Inferior parietal cortex (tissue), 1 donor: ENCODE results near the gene GRK5.
"Not testable (repeated sequence)": the region's sequence is repeated elsewhere in the genome, so short reads cannot be mapped to it uniquely, and the experiment has no call there.

Experiments
- DNase-seq: peaks from one replicate; pipeline ENCODE4 v3.0.0-alpha.2; 2016; ENCODE audit errors: extremely low spot score

GRK5 gene

GRCh38 chr10:119420950-119421875 lies 213.8 kb downstream of the GRK5 start:
- no peak for DNase-seq

- DNase-seq = no peak
Measured at GRCh38 chr10:119421891-119422681, 214.7 kb downstream of the GRK5 start.

- no peak for DNase-seq
Measured at GRCh38 chr10:119422682-119423509, 215.5 kb downstream of the GRK5 start.

- DNase-seq = no peak
Measured at GRCh38 chr10:119423510-119424257, 216.3 kb downstream of the GRK5 start.

- no peak for DNase-seq
Measured at GRCh38 chr10:119424258-119424975, 217.0 kb downstream of the GRK5 start.

DNA sequence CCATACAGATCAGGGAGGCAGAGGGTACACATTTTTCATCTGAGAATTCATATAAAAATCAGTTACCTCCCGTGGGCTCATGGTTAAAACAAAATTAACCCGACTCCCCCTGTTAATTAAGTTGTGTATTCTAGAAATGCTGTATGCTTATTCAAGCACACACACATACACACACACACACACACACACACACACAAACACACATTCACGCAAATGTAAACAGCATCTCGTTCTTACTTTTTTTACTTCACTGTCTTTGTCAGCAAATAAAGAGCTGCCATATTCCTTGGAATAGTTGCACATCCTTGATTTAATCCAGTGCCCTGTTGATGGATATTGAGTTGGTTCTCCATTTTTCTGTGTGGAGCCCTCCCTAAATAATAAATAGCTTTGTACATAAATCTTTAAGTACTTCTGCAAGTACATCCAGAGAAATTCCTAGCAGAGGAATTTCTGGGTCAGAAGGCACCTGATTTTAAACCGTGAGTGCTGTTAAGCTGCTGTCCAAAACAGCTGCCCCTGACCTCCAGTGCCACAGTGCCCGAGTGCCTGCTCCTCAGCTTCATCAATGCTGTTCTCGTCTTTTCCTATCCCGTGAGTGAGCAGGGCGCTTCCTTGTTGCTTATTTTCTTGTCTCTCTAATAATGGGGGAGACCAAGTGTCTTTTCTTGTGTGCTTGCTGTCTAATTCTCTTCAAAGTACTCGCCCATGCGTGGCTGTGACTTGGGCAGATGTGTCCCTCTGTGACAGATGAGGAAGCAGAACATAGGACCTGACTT lies 217.9 kb downstream of the GRK5 start:
- no peak for DNase-seq

DNA sequence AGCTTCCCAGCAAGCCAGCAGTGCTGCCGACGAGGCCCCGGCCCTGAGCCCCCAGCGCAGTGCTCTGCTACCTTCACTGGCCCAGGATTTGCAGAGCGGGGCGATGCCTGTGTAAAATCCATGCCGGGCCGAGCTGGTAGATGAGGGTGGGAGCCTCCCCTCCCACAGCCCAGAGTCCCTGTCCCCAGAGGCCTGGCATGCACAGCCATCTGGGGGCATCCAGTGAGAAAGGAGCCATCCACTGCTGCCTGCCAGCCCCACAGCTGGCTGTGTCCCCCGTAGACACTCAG lies 218.5 kb downstream of the GRK5 start:
- DNase-seq = no peak

- DNase-seq = no peak
Measured at GRCh38 chr10:119426699-119427098, 219.3 kb downstream of the GRK5 start.

- no peak for DNase-seq
Measured at GRCh38 chr10:119427263-119427864, 220.0 kb downstream of the GRK5 start.

DNA sequence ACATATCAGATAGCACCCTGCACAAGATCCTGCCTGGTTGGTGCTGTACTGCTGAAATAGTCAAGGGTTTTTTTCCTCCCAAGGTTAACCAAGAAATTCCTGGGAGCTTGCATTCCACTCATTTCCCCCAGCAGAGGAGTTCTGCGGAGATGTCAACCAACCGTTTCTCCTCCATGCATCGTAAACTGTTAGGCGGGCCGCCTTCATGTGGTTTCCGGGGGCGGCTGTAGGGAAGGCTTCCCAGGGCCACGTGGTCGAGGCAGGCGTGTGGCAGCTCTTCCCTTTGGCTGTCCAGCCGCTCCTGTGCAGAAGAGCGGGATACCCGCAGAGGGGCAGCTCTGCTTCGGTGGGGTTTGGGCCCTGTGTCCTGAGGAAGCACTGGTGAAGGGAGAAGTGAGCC lies 221.4 kb downstream of the GRK5 start:
- DNase-seq = no peak

DNA sequence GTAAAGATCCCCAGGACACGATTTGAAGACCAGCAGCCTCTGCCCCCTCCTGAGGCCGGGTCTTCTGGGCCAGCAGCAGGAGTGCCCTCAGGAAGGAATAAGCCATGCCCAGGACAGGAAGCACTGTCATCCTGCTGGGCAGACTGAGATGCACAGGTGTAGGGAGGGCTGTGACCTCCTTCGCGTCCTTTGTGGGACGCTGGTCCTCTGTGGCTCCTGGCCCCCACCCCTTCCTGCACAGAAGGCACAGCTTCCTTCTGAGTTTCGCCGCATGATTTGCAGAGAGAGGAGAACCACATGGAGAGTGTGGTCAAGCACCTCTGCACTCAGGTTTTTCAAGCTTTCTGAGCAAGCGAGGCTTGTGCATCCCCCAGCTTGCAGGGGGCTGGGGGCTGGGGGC lies 222.4 kb downstream of the GRK5 start:
- no peak for DNase-seq

DNA sequence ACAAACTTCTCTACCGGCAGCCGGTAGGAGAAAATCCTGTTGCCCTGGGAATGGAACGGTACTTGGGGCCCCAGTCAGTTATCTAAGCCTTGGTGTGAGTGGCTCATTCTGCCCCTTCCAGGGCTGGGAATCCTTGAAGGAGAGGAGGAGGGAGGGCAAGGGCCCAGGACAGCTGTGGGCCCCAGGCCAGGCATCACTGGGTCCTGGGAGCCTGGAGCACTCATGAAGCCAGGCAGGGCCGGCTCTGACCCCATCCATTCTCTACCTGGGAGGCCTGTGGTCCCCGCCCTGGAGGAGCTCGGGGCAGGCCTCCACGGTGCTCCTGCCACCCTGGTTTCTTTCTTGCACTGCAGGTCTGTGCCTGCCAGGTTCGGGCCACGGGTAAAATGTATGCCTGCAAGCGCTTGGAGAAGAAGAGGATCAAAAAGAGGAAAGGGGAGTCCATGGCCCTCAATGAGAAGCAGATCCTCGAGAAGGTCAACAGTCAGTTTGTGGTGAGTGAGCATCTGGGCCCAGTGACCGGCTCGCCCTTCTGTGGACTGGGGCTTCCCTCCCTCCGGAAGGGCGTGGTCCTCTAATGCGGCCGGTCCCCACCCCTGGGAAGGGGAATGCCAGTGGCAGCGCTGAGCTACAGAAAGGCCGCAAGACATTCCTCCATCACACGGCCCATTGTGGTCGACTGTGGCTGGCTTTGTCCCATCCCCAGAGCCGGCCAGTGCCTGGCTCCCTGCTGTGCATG lies 223.8 kb downstream of the GRK5 start:
- no peak for DNase-seq

GRCh38 chr10:119431773-119432135 lies 224.4 kb downstream of the GRK5 start:
- no peak for DNase-seq

DNA sequence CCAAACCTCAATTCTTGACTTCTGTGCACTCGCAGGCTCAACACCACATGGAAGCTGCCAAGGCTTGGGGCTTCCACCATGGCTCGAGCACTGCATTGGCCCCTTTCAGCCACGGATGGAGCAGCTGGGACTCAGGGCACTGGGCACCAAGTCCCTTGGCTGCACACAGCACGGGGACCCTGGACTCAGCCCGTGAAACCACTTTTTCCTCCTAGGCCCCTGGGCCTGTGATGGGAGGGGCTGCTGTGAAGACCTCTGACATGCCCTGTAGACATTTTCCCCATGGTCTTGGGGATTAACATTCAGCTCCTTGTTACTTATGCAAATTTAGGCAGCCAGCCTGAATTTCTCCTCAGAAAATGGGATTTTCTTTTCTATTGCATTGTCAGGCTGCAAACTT lies 227.6 kb downstream of the GRK5 start:
- DNase-seq = not testable (repeated sequence)

DNA sequence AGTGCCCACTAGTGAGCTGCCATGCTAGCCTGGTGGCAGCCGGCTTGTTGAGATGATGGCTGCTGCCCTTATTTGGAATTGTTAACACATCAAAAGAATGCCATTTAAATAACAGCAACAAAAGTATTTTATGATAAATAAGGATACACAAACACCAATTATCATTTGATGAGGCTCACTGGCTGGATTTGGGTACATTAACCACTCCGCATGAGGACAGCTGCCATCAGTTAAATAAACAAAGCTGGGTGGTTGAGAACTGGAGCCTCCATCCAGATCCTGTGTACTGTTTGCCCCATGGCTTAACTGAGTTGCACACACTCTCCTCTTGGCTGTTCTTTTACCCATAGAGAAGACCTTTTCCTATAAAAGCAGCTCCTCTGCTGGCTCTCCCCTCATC lies 231.3 kb downstream of the GRK5 start:
- no peak for DNase-seq

GRCh38 chr10:119439922-119440321 lies 232.6 kb downstream of the GRK5 start:
- no peak for DNase-seq

- no peak for DNase-seq
Measured at GRCh38 chr10:119441151-119441821, 233.9 kb downstream of the GRK5 start.
